HG03520 (cell line): ENCODE data around the gene BRIP1.
"Not testable (repeated sequence)": the region's sequence is repeated elsewhere in the genome, so short reads cannot be mapped to it uniquely, and the experiment has no call there.

ENCODE experiments used
- ATAC-seq: cut with Tn5 transposase; IDR thresholded peaks from one replicate; pipeline ENCODE4 v1.9.1; 2021; ENCODE audit warnings: mild to moderate bottlenecking, moderate library complexity; ENCODE audit not compliant: unreplicated experiment

Gene BRIP1

DNA sequence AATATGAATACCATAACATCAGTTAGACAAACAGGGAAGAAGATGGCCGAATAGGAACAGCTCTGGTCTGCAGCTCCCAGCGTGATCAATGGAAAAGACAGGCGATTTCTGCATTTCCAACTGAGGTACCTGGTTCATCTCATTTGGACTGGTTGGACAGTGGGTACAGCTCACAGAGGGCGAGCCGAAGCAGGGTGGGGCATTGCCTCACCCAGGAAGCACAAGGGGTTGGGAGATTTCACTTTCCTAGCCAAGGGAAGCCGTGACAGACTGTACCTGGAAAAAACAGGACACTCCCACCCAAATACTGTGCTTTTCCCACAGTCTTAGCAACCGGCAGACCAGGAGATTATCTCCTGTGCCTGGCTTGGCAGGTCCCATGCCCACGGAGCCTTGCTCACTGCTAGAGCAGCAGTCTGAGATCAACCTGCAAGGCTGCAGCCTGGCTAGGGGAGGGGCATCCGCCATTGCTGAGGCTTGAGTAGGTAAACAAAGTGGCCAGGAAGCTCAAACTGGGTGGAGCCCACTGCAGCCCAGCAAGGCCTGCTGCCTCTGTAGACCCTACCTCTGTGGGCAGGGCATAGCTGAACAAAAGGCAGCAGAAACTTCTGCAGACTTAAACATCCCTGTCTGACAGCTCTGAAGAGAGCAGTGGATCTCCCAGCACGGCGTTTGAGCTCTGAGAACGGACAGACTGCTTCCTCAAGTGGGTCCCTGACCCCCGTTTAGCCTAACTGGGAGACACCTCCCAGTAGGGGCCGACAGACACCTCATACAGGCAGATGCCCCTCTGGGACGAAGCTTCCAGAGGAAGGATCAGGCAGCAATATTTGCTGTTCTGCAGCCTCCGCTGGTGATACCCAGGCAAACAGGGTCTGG, 190.1 kb downstream of the BRIP1 start:
- not testable (repeated sequence) for ATAC-seq

DNA sequence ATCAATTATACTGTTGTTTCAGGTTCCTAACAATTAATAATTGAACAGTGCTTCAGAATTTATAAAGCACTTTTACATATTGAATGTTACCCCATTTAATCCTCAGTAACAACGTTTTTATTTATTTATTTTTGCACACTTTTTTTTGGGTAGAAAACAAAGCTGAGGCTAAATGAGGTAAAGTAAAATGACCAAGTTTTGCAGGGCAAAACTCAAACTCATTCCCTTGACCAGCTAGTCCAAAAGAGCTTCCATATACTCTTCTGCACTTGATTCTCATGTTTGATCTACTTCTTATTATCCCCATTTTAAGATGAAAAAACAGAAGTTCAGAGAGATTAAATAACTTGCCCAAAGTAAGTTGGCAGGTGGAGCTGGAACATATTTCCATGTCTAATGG, 191.2 kb downstream of the BRIP1 start:
- no peak for ATAC-seq

DNA sequence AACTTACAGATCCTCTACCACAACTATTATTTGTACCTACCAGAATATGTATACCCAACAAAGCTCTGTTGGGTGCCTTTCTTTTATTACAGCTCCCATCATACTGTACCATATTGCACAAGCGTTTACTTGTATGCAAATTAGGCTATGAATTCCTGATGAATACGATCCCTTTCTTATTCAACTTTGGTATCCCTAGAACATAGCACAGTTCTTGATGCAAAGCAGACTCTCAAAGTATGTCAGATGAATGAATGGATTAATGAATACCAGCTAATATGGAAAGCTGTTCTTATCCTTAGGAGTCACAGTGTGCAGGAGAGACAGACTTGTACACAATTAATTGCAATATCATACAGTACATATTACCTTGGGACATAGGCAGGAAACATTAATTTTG, 192.6 kb downstream of the BRIP1 start:
- ATAC-seq: no peak

DNA sequence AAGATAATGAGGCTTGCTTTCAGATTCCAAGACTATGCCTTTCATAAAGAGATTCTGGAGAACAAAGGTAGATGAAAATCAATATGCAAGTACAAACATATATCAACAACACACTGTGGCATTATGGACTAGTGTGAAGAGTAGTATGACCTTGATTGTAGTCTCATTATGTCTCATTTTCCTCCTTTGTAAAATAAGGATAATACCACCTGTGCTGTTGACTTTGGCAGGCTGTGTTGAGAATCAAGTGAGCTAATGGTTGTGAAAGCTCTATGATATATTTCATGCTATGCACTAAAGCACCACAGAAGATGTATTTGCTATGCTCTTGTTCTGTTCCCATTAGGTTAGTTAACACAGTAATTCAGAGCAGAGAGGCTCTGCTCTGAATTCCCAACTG, 193.8 kb downstream of the BRIP1 start:
- no peak for ATAC-seq

DNA sequence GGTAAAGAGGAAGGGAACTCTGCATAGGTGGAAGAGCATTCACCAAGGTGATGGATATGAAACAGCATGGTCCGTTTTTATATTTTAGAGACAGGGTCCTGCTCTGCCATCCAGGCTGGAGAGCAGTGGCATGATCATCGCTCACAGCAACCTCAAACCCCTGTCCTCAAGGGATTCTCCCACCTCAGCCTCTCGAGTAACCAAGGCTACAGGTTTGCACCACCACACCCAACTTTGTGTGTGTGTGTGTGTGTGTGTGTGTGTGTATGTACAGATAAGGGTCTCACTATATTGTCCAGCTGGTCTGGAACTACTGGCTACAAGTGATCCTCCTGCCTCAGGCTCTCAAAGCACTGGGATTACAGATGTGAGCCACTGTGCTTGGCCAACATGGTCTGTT, 194.8 kb downstream of the BRIP1 start:
- no peak for ATAC-seq

DNA sequence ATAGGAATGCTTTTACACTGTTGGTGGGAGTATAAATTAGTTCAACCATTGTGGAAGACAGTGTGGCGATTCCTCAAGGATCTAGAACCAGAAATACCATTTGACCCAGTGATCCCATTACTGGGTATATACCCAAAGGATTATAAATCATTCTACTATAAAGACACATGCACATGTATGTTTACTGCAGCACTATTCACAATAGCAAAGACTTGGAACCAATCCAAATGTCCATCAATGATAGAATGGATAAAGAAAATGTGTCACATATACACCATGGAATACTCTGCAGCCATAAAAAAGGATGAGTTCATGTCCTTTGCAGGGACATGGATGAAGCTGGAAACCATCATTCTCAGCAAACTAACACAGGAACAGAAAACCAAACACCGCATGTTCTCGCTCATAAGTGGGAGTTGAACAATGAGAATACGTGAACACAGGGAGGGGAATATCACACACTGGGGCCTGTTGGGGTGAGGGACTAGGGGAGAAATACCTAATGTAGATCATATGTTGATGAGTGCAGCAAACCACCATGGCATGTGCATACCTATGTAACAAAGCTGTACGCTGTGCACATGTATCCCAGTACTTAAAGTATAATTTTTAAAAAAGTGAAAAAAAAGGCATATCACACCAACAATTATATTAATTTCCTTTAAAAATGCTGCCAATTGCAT, 196.8 kb downstream of the BRIP1 start:
- not testable (repeated sequence) for ATAC-seq

DNA sequence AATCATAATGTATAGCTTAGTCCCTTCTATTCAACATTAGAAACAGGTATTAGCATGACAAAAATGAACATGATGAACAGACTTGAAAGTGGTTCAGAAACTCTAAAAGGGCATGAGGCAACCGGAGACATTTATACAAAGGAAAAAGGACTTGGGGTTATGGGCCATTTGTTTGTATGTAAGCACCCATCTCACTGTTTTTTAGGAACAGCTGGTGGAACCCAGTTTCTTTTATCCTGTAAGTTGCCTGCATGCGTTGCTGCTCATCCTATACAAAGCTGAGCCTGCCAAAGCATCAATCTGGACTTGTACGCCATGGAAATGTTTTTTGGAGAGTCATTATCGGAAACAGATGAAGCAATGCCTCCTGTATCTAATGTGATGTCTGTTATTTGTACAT, 200.0 kb downstream of the BRIP1 start:
- no peak for ATAC-seq

DNA sequence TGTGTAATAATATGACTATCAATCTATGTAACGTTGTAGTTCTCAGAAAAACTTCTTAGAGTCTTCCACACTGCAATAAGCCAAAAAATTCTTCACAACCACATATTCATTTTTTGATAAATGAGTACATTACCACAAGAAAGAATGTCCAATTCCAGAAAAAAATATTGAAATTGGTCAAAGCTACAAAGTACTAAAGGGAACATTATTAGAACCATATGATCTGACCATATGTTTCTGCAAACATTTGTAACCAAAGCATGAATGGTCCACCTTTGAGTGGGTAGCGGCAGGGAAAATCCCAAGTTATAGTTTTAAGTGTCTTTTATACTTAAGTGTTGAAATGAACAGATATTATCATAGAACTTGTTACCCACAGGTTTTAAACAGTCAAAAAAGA, 200.6 kb downstream of the BRIP1 start:
- no peak for ATAC-seq

DNA sequence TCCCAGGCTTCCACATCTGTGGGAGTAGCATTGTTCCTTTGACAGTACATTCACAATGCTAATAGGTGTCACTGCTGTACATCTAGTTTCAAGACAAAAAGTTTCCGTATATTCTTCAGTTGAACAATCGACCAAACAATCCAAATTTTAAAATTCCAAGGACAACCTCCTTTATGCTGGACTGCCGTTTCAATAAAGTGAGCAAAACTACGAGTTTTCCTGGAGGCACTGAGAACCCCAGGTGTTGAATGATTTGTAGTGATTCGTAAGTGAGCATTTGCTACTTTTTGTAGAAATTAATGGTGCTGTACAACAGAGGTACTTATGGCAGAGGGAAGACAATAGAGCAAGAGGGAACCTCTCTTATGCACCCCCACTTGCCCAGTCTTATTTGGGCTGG, 201.1 kb downstream of the BRIP1 start:
- ATAC-seq: no peak

DNA sequence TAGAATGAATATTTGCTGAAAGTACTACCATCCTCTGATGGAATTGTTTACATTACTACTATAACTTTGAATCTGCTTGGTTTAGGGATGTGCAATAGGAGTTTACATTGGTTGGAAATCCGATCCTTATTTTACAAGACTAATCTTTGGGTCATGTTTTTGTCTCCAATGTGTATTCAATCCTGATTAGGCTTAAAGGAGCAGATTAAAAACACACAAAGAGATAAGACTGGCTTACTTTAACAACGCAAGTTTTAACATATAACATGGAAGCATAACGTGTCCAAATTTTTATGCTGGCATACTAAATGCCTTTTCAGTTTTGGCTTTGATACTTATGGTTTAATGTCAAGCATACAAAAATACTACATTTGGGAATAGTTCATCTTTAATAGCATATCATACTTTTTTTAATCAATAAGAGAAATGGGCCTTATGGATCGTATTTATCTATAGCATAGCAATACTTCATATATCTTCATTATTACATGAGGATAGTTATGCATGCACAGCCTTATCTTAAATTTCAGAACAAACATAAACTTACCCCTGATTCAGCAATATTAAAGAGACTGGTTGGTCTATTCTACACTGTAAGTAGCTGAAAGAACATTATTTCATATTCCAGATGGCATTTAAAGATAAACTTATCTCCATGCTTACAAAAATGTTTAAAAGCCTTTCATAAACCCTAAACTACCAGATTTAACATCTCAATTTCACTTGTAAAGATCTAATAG, 202.4 kb downstream of the BRIP1 start:
- ATAC-seq: no peak

DNA sequence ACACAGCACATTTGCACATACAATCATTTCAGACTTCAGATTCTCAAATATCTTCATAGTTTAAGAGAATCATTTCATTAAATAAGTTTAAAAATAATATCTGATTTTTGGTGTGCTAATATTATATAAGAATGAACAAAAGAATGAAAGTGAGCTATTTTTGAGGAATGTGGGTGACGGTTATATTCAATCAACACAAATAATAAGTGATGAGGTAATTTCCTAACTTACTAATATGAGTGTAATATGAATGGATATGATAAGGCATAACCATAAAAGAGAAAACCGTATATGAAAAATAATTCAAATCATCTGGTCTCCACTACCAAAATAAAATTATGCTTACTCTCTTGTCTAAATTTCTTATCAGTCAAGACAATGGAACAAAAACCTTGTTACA, 203.9 kb downstream of the BRIP1 start:
- no peak for ATAC-seq

DNA sequence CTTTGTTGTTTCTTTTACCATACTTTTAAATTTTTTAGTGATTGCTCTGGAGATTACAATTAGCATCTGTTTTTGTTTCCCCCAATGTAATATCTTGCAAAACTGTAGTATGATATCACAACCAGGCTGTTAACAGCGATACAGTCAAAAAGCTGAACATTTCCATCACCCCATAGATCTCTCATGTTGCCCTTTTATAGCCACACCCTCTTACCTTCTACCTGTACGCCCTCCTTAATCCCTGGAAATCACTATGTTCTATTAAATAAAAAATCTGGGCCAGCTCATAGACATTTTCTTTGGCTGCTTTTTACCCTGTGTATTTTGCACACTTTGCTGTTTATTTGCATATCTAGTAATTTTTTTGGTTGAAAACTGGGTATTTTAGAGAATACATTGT, 205.1 kb downstream of the BRIP1 start:
- ATAC-seq: no peak

DNA sequence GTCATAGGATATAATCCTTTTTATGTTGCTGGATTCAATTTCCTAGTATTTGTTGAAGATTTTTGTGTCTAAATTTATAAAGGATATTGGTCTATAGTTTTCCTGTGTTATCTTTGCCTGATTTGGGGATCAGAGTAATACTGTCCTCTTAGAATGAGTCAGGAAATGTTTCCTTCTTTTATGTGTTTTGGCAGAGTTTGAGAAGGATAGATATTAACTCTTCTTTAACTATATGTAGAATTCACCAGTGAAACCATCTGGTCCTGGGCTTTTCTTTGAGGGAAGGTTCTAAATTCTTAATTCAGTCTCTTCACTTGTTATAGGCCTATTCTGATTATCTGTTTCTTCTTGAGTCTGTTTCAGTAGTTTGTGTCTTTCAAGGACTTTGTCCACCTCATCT, 206.0 kb downstream of the BRIP1 start:
- ATAC-seq: no peak

DNA sequence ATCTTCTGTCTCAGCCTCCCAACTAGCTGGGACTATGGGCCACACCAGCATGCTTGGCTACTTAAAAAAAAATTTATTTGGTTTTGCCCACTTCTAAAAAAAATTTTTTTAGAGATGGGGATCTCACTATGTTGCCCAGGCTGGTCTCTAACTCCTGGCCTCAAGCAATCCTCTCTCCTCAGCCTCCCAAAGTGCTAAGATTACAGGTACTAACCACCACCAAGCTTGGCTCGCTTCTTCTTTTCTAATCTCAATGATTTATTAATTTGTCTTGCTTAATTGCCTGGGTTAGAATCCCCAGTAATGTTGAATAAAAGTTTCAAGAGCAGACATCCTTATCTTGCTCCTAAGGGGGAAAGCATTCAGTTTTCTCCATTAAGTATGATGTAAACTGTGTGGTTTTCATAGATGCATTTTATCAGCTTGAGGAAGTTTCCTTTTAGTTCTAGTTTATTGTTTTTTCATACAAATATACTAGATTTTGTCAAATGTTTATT, 206.6 kb downstream of the BRIP1 start:
- no peak for ATAC-seq

DNA sequence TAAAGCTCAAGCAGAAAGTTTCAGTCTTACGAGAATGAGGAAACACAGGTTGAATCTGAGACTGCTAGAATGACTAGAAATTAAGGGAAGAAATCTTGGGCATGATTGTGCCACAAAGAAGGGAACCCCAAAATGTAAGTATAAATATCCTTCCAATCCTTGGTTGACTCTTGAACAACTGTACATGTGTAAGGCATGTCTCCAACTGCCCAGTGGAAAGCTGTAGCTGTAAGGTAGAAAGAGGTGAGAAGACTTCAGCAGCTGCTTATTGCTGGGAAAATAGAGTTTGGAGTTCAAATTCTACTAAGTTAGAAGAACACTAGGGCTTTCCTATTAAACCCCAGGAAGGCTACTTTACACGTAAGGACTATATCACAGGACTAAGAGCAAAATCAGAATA, 212.6 kb downstream of the BRIP1 start:
- no peak for ATAC-seq

DNA sequence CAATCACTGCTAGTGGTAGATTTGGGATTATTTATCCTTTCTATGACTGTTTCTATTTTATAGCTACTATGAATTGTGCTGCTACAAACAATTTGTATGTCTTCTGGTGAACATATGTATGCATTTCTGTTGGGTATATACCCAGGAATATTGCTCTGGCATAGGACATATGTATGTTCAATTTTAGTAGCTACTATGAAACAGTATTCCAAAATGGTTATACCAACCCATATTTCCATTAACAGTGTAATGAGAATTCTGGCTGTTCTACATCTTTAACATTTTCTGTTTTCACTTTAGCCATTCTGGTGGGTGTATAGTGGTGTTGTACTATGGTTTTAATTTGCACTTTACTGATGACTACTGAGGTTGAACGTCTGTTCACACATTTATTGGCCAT, 214.7 kb downstream of the BRIP1 start:
- ATAC-seq: no peak

DNA sequence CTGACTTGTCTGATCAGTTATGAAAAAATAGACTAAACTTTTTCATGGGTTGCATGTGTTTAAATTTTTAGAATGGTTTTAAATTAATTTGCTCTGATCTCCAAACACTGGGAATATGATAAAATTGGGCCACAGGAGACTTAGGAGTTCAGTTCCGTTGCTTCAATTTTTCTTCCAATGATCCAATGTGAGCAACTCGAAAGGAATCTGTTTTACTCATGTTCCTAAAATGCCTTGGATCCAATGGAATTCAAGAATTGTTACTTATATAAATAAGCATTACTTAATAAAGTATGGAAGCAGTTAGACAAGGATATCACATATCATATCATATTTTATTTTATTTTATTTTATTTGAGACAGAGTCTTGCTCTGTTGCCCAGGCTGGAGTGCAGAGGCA, 216.3 kb downstream of the BRIP1 start:
- no peak for ATAC-seq

DNA sequence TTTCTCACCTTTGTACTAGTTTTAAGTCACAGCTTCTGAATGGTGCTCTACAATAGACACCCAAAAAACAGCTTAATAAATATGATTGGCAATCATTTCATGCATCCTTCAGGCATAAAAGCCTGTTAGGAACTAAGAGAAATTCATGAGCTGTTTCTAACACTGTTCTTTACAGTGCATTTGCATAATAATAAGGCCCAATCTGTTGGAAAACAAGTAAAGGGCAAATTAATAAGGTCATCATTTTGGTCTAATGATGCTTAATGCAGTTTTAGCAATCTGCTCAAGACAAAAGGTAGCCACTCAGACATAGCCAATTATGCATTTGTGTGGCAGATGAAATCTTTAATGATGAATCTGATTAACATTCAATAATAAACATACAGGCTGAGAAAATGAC, 216.8 kb downstream of the BRIP1 start:
- no peak for ATAC-seq

DNA sequence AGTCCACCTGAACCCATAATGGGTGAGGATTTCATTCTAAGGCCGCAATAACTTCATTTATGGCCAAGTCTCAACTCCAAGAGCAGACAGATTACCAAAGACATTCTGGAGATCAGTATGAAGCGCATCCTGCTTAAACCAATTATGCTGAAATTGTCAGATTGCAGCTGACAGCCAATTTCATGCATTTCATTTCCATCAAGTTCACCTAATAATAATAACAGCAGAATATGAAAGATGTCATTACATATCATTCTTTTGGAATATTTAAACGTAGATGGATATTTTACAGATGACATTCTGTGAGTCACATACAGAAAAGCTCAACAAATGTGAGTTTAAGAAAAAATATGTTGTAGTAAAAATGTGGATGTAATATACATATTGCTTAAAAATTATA, 217.4 kb downstream of the BRIP1 start:
- no peak for ATAC-seq

DNA sequence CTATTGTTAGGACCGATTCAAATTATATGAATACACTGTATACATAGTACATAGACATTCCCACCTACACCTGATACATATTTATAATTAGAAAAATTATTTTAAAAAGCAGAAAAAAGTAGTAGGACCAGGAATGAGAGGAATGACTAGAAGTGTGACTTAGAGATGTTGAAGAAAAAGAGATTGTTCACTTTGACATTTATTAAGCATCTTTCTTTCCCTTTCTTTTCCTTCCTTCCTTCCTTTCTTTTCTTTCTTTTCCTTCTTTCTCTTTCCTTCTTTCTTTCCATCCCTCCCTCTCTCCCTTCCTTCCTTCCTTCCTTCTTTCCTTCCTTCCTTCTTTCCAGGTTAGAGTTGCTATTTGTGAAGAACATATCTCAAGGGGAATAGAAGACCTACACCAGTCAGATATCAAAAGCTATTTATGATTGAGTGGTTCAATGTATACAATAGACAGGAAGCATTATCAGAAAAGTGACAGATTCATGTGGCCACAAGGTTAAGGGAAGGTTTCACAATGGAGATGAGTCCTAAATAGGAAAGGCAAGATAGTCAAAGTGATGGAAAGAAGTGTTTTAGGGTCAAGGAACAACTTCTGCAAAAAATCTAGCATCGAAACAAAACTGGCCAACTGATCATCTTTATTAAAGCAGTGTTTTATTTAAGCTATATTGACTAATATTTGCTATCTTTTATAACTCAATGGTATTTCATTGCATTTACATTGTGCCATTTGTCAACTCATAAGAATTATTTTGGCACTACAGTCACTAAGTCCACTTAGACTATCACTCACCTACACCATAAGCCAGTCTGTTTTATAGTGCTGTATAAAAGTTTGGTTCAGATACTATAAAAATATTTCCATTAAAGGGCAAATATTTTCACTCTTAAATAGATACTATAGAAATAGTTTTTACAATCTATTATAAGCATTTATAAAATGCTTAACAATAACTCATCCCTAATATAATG, 218.2 kb downstream of the BRIP1 start:
- no peak for ATAC-seq
